ENCODE data around the gene TMEM40.

DNA sequence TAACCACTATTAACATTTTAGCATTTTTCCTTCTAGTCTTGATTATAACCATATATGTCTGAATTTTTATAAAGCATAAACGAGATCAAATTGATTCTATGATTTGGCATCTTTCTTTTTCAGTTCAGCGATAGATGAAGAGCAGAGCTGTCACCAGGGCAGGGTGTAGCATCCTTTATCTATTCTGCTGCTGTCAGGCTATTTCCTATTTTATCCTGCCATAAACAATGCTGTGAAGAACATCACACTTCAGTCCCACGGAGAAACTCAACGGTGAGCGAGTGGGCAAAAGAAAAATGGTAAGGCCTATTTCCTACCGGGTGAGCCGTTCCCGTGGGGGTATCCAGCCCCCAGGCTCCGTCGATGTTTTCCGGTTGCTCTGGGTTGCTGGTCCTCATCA lies 15.5 kb downstream of the TMEM40 start:
- TF ChIP-seq, protein P1, sequence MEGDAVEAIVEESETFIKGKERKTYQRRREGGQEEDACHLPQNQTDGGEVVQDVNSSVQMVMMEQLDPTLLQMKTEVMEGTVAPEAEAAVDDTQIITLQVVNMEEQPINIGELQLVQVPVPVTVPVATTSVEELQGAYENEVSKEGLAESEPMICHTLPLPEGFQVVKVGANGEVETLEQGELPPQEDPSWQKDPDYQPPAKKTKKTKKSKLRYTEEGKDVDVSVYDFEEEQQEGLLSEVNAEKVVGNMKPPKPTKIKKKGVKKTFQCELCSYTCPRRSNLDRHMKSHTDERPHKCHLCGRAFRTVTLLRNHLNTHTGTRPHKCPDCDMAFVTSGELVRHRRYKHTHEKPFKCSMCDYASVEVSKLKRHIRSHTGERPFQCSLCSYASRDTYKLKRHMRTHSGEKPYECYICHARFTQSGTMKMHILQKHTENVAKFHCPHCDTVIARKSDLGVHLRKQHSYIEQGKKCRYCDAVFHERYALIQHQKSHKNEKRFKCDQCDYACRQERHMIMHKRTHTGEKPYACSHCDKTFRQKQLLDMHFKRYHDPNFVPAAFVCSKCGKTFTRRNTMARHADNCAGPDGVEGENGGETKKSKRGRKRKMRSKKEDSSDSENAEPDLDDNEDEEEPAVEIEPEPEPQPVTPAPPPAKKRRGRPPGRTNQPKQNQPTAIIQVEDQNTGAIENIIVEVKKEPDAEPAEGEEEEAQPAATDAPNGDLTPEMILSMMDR (IDR thresholded peaks at IDR 0.05): no peak
- TF ChIP-seq POLR2A (IDR thresholded peaks at IDR 0.05): no peak

All from thyroid gland (tissue), 4 donors.